GM12878 (cell line): ENCODE measurements around the gene APOC1. TPM values are rescaled to one million over a fixed set of nuclear protein-coding genes. Genes with fewer than 3 reads are reported as not detected.
"Not testable (repeated sequence)": the region's sequence is repeated elsewhere in the genome, so short reads cannot be mapped to it uniquely, and the experiment has no call there.

Experiments used
- ATAC-seq: fragments of 200-7000 bp; cut with Tn5 transposase; 3 replicates; pipeline ENCODE4 v1.9.1; 2020; ENCODE audit warnings: mild to moderate bottlenecking, moderate library complexity
- BruUV-seq: library from RNA; stranded (reverse); fragments of 400-500 nt; replicated peaks from 2 replicates; lab custom pipeline; 2021; lab: Mats Ljungman, UMichigan
- CTCF ChIA-PET: fragments of 300-600 bp; sonication (Branson Sonifier 250); formaldehyde crosslinking; extraction: SDS; loops from one replicate; lab custom pipeline; 2021; ENCODE audit warnings: inconsistent platforms; lab: Yijun Ruan, JAX
- POLR2A ChIA-PET: fragments of 350-600 bp; formaldehyde crosslinking; extraction: SDS; loops from one replicate; lab custom pipeline; 2021; ENCODE audit warnings: inconsistent platforms; lab: Charles Lee
- RAD21 ChIA-PET: fragments of 300-600 bp; sonication (Branson Sonifier 250); formaldehyde crosslinking; loops from one replicate; lab custom pipeline; 2023; ENCODE audit warnings: antibody characterized with exemption; ENCODE audit not compliant: unreplicated experiment; lab: Charles Lee
- SMC1A ChIA-PET: fragments of 300-600 bp; sonication (Branson Sonifier 250); formaldehyde crosslinking; loops from one replicate; lab custom pipeline; 2023; ENCODE audit not compliant: unreplicated experiment, uncharacterized antibody; lab: Charles Lee
- DNase-seq: peaks from one replicate; pipeline ENCODE4 v3.0.0-alpha.2; 2011; ENCODE audit warnings: low read depth, low spot score
- FAIRE-seq: peaks from 3 replicates; lab custom pipeline; 2011; peaks lifted over from hg19 to GRCh38; lab: Jason Lieb, UNC
- H2AFZ ChIP-seq: 2 replicates; pipeline ENCODE4 v1.6.0; 2011; ENCODE audit warnings: low read depth, low read length, control low read depth; ENCODE audit not compliant: control insufficient read depth
- H3K27ac ChIP-seq: 2 replicates; pipeline ENCODE4 v1.5.1; 2011; ENCODE audit warnings: control low read depth; ENCODE audit not compliant: control insufficient read depth, insufficient read depth
- H3K27me3 ChIP-seq, 2 experiments: replicated peaks in 1 of 2; 2 replicates each; pipeline versions ENCODE4 v1.6.0 to v1.6.1; 2011; ENCODE audit warnings: low read length in 1 of 2; ENCODE audit not compliant: control insufficient read depth in 2 of 2, insufficient read depth in 2 of 2
- H3K36me3 ChIP-seq, 2 experiments: 2 replicates each; pipeline ENCODE4 v1.5.1; 2011; ENCODE audit warnings: low read length in 1 of 2; ENCODE audit not compliant: control insufficient read depth in 2 of 2, insufficient read depth in 2 of 2
- H3K4me1 ChIP-seq: 2 replicates; pipeline ENCODE4 v1.6.1; 2011; ENCODE audit warnings: mild to moderate bottlenecking, low read length, moderate library complexity, mixed read lengths; ENCODE audit not compliant: control insufficient read depth, insufficient read depth
- H3K4me2 ChIP-seq: 2 replicates; pipeline ENCODE4 v1.6.0; 2011; ENCODE audit warnings: control low read depth; ENCODE audit not compliant: control insufficient read depth, insufficient read depth
- H3K4me3 ChIP-seq: fragments of 200-600 bp; sonication (generic); 2 replicates; pipeline ENCODE4 v1.5.1; 2016
- H3K79me2 ChIP-seq: 2 replicates; pipeline ENCODE4 v1.6.0; 2011; ENCODE audit warnings: low read length; ENCODE audit not compliant: control insufficient read depth, insufficient read depth
- H3K9ac ChIP-seq: 2 replicates; pipeline ENCODE4 v1.8.0; 2011; ENCODE audit warnings: low read length, control low read depth, mixed read lengths; ENCODE audit not compliant: control insufficient read depth, insufficient read depth
- H3K9me3 ChIP-seq: replicated peaks from 3 replicates; pipeline ENCODE4 v1.5.1; 2011; ENCODE audit warnings: mild to moderate bottlenecking, low read length; ENCODE audit not compliant: control insufficient read depth, insufficient read depth
- H4K20me1 ChIP-seq: 2 replicates; pipeline ENCODE4 v1.6.0; 2011; ENCODE audit not compliant: control insufficient read depth, insufficient read depth
- SMC3 ChIP-seq: IDR thresholded peaks from 2 replicates; pipeline ENCODE4 v1.6.1; 2011; ENCODE audit warnings: low read length, improper control_type of control experiment, borderline replicate concordance
- WGBS: methylation state at CpG from one replicate; pipeline ENCODE4 v1.1.6; 2016; ENCODE audit warnings: low lambda C conversion rate; ENCODE audit not compliant: insufficient replicate concordance, insufficient coverage; ENCODE audit errors: missing lambda C conversion rate; 5-methylcytosine and 5-hydroxymethylcytosine counted together
- in situ Hi-C: fragments of 300-500 bp; cut with MboI; formaldehyde crosslinking; loops from 9 replicates; pipeline ENCODE4 v1.14.3; 2018; ENCODE audit warnings: mixed read lengths
- intact Hi-C: fragments of 100-400 bp; cut with micrococcal nuclease; formaldehyde crosslinking; loops from one replicate; pipeline ENCODE4 v1.14.2; 2022; ENCODE audit not compliant: unreplicated experiment
- polyA plus RNA-seq, 11 experiments: library from polyadenylated mRNA; depleted of rRNA in 4 of 11; unstranded in 6 of 11; stranded (reverse) in 5 of 11; fragments of >200 nt; fragmentation: Nextera tagmentation in 4 of 11; fragmentation: Illumina TruSeq in 1 of 11; extraction: Ambion mirVana in 4 of 11; extraction: Trizol in 1 of 11; gene quantifications; 1 replicate in 1 of 11; 2 replicates in 10 of 11; pipeline versions ENCODE4 v1.2.1 to v1.2.3, GENCODE V29; 2011 to 2016; ENCODE audit warnings: inconsistent platforms in 2 of 11, missing spikeins in 2 of 11, low read depth in 1 of 11
- total RNA-seq, 4 experiments: library from RNA; depleted of rRNA in 3 of 4; stranded (reverse); fragments of >200 nt in 3 of 4; fragmentation: Illumina TruSeq in 1 of 4; extraction: Trizol in 1 of 4; gene quantifications; 2 replicates each; pipeline versions ENCODE4 v1.2.1 to v1.2.3, GENCODE V29; 2013 to 2021

Gene APOC1
- total and polyA plus RNA-seq, 10 of the 15 experiments (the other 5 are each of a cell fraction or from before 2014, with no cell fraction given) = 0.73 to 4.0 (median 2.6) TPM

DNA sequence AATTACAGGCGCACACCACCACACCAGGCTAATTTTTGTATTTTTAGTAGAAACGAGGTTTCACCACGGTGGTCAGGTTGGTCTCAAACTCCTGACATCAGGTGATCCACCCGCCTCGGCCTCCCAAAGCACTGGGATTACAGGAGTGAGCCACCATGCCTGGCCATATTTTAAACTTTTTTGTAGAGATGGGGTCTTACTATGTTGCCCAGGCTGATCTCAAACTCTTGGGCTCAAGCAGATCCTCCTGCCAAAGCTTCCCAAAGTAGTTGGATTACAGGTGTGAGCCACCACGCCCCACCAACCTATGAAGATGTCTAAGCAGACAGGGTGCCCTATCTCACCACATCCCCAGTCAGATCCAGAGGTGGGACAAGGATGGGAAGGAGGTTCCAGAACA is 2.5 kb upstream of the APOC1 start:
- intact Hi-C loops, H3K27ac ChIP-seq, H2AFZ ChIP-seq, FAIRE-seq, DNase-seq, ATAC-seq, H3K27me3 ChIP-seq, H3K9me3 ChIP-seq, in situ Hi-C loops, H3K36me3 ChIP-seq, H4K20me1 ChIP-seq, SMC1A ChIA-PET, H3K4me2 ChIP-seq, H3K4me3 ChIP-seq, H3K4me1 ChIP-seq, BruUV-seq, H3K9ac ChIP-seq, H3K79me2 ChIP-seq: not testable (repeated sequence)
- WGBS = 29% methylated on average over 6 of the region's 6 CpGs
- ChIA-PET CTCF (interaction anchor here (5.1 kb wide), 1 partner anchor 39 kb away, joined by 37 read pairs; no protein-coding TSS in a partner anchor), POLR2A (interaction anchor here (0.6 kb wide), 1 partner anchor 684 kb away, joined by 5 read pairs; no protein-coding TSS in a partner anchor), RAD21 (interaction anchor here (0.7 kb wide), 1 partner anchor 228 kb away, joined by 3 read pairs; no protein-coding TSS in a partner anchor)

- ChIA-PET CTCF (no interaction called here), SMC1A (no interaction called here), POLR2A (no interaction called here), RAD21 (interaction anchor here (1.0 kb wide), 1 partner anchor 144 kb away, joined by 3 read pairs; no protein-coding TSS in a partner anchor)
- no peak for DNase-seq
- FAIRE-seq = no peak
- H3K79me2 ChIP-seq = no peaks in the 10 kb centered on the region
- no peak overlapping the region for H2AFZ ChIP-seq
- intact Hi-C loops = no loop called here
- in situ Hi-C loops = no loop called here
- BruUV-seq = no TSS peak
- no peak for ATAC-seq
- H3K4me1 ChIP-seq = 0 out of 2 replicates have a peak, but pooled peaks cover 3% of the 10 kb centered on the region
- 20% methylated on average over 6 of the region's 6 CpGs for WGBS
- H3K9me3 ChIP-seq = no peaks in the 10 kb centered on the region
- H3K4me3 ChIP-seq = no peak overlapping the region
- no peaks in the 10 kb centered on the region for H4K20me1 ChIP-seq
- no peak overlapping the region for H3K9ac ChIP-seq
- no peaks in the 10 kb centered on the region for H3K36me3 ChIP-seq
- H3K27ac ChIP-seq = no peak overlapping the region
- H3K4me2 ChIP-seq = no peak overlapping the region
- H3K27me3 ChIP-seq = no peaks in the 10 kb centered on the region; a peak in 1 of 4 replicates
- no peak for TF ChIP-seq SMC3
These were observed 1.6 kb upstream of the APOC1 start for GRCh38 chr19:44912854-44913253.
